GM19468 (cell line): ENCODE measurements around the gene BLOC1S6.
"Not testable (repeated sequence)": the region's sequence is repeated elsewhere in the genome, so short reads cannot be mapped to it uniquely, and the experiment has no call there.

Experiments used
- ATAC-seq: cut with Tn5 transposase; IDR thresholded peaks from one replicate; pipeline ENCODE4 v1.9.1; 2021; ENCODE audit warnings: mild to moderate bottlenecking, moderate library complexity, moderate number of reproducible peaks; ENCODE audit not compliant: unreplicated experiment; ENCODE audit errors: extremely low read depth

The BLOC1S6 gene

GRCh38 chr15:45637141-45637540, 50.0 kb downstream of the BLOC1S6 start:
- ATAC-seq: no peak

GRCh38 chr15:45637552-45638033, 50.4 kb downstream of the BLOC1S6 start:
- ATAC-seq: peak; percentile 27

- ATAC-seq: no peak
Measured at GRCh38 chr15:45640616-45641015, 53.4 kb downstream of the BLOC1S6 start.

GRCh38 chr15:45641374-45641781, 54.2 kb downstream of the BLOC1S6 start:
- no peak for ATAC-seq

GRCh38 chr15:45641999-45642932, 55.1 kb downstream of the BLOC1S6 start:
- no peak for ATAC-seq

- no peak for ATAC-seq
Measured at GRCh38 chr15:45644437-45644836, 57.3 kb downstream of the BLOC1S6 start.

GRCh38 chr15:45645026-45645980, 58.1 kb downstream of the BLOC1S6 start:
- no peak for ATAC-seq

- ATAC-seq: no peak
Measured at GRCh38 chr15:45646220-45646619, 59.0 kb downstream of the BLOC1S6 start.

- ATAC-seq: no peak
Measured at GRCh38 chr15:45647828-45648227, 60.6 kb downstream of the BLOC1S6 start.

GRCh38 chr15:45648521-45649200, 61.5 kb downstream of the BLOC1S6 start:
- no peak for ATAC-seq

GRCh38 chr15:45650007-45650406, 62.8 kb downstream of the BLOC1S6 start:
- ATAC-seq: not testable (repeated sequence)

- ATAC-seq: no peak
Measured at GRCh38 chr15:45650889-45651525, 63.8 kb downstream of the BLOC1S6 start.

- no peak for ATAC-seq
Measured at GRCh38 chr15:45653702-45654424, 66.7 kb downstream of the BLOC1S6 start.

- ATAC-seq: no peak
Measured at GRCh38 chr15:45654749-45655148, 67.6 kb downstream of the BLOC1S6 start.

GRCh38 chr15:45657254-45657653, 70.1 kb downstream of the BLOC1S6 start:
- no peak for ATAC-seq

GRCh38 chr15:45657764-45658545, 70.8 kb downstream of the BLOC1S6 start:
- no peak for ATAC-seq
